ENCODE data around the gene SLC9A9. TPM values are rescaled to one million over a fixed set of nuclear protein-coding genes. Genes with fewer than 3 reads are reported as not detected.
A peak's percentile ranks its signal among the peaks of the same experiment; 100 is the strongest.

The SLC9A9 gene
- total RNA-seq, 1 experiment from 2014 or later: 1.4 TPM

DNA sequence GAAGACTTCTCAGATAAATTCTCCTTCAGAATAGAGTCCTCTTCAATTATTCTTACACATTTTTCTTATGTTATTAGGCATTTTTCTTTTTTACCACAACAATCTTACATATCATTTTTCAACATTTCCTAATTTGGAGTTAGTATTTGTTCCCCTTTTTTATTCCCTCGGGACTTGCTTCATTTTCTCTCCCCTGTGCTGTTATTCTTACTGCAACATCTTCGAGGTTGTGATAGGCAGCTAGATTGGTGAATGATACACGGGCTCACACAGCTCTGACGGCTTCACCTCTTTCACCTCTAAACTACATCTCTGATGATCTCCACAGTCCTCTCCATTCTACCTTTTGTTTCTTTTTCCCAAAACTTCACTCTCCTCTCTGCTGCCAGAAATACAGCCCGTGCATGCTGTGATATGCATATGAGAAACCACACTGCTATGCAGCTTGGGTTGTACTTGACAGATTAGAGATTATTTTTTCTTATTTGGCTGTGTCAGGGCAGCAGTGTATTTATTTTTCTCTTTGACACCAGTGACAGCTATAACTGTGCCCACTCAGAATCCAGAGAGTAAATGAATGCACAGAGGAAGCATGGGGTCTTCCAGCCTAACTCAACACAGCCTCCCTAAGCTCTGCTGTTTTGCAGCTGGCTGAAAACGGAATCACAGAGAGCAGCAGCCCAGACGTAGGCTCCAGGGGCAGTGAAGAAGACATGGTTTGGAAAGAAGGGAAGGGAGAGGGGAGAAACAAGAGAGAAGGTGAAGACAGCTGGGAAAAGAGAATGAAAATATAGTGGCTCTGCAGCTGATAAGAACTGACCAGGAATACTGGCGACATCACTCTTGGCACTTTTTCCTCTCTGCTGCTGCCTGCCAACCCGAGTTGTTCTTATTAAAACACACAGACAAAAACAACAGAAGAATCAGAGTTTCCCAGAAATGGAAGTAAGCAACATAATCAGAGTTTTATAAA is 61.8 kb downstream of the SLC9A9 start:
- TF ChIP-seq, protein P1, sequence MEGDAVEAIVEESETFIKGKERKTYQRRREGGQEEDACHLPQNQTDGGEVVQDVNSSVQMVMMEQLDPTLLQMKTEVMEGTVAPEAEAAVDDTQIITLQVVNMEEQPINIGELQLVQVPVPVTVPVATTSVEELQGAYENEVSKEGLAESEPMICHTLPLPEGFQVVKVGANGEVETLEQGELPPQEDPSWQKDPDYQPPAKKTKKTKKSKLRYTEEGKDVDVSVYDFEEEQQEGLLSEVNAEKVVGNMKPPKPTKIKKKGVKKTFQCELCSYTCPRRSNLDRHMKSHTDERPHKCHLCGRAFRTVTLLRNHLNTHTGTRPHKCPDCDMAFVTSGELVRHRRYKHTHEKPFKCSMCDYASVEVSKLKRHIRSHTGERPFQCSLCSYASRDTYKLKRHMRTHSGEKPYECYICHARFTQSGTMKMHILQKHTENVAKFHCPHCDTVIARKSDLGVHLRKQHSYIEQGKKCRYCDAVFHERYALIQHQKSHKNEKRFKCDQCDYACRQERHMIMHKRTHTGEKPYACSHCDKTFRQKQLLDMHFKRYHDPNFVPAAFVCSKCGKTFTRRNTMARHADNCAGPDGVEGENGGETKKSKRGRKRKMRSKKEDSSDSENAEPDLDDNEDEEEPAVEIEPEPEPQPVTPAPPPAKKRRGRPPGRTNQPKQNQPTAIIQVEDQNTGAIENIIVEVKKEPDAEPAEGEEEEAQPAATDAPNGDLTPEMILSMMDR (conservative IDR thresholded peaks at IDR 0.05; ENCODE audit: low read depth, low read length): no peak
- no peak for TF ChIP-seq EZH2 (IDR thresholded peaks at IDR 0.05; ENCODE audit: borderline replicate concordance, low read depth, low read length, poor library complexity, severe bottlenecking)
- H3K4me1 ChIP-seq (ENCODE audit: insufficient read depth, low read length, poor library complexity, severe bottlenecking): no peaks in the 10 kb centered on the region
- intact Hi-C loops (cut with micrococcal nuclease; ENCODE audit: unreplicated experiment): no loop called here
- POLR2A ChIA-PET (ENCODE audit: low non-redundant PET): no interaction called here
- no peaks in the 10 kb centered on the region for H3K36me3 ChIP-seq (ENCODE audit: insufficient read depth, low read length, poor library complexity, severe bottlenecking)
- no peak for DNase-seq (ENCODE audit: low spot score)
- no TSS peak for BruUV-seq (replicated peaks)
- no peak overlapping the region for H3K4me3 ChIP-seq (ENCODE audit: low read depth, low read length, poor library complexity, severe bottlenecking)
- CTCF ChIA-PET: no interaction called here
- no peaks in the 10 kb centered on the region for H3K27me3 ChIP-seq (replicated peaks; ENCODE audit: insufficient read depth, low read depth, low read length, poor library complexity)
- H3K27ac ChIP-seq (ENCODE audit: low read depth, low read length, poor library complexity, severe bottlenecking): no peak overlapping the region
- H3K9me3 ChIP-seq (ENCODE audit: low read depth, low read length, poor library complexity, severe bottlenecking): no peaks in the 10 kb centered on the region

DNA sequence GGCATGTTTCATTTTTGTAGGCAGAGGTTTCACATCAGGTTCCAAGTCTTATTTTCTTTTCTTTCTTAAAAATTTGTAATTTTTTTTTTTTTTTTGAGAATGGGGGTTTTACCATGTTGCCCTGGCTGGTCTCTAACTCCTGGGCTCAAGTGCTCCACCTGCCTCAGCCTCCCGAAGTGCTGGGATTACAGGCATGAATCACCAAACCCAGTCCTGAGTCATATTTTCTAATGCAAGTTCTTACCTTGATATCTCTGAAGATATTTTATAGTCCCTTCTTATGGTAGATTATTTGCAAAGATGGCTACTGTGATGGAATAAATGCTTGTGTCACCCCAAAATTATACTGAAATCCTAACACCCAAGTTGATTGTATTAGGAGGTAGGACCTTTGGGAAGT is 63.8 kb downstream of the SLC9A9 start:
- ChIA-PET CTCF (no interaction called here), POLR2A (ENCODE audit: low non-redundant PET) (no interaction called here)
- BruUV-seq (replicated peaks): no TSS peak
- no peaks in the 10 kb centered on the region for H3K9me3 ChIP-seq (ENCODE audit: low read depth, low read length, poor library complexity, severe bottlenecking)
- H3K36me3 ChIP-seq (ENCODE audit: insufficient read depth, low read length, poor library complexity, severe bottlenecking): no peaks in the 10 kb centered on the region
- TF ChIP-seq, protein P1 (conservative IDR thresholded peaks at IDR 0.05; ENCODE audit: low read depth, low read length): no peak
- TF ChIP-seq EZH2 (IDR thresholded peaks at IDR 0.05; ENCODE audit: borderline replicate concordance, low read depth, low read length, poor library complexity, severe bottlenecking): no peak
- H3K27ac ChIP-seq (ENCODE audit: low read depth, low read length, poor library complexity, severe bottlenecking): no peak overlapping the region
- no peaks in the 10 kb centered on the region for H3K4me1 ChIP-seq (ENCODE audit: insufficient read depth, low read length, poor library complexity, severe bottlenecking)
- no peaks in the 10 kb centered on the region for H3K27me3 ChIP-seq (replicated peaks; ENCODE audit: insufficient read depth, low read depth, low read length, poor library complexity)
- no peak overlapping the region for H3K4me3 ChIP-seq (ENCODE audit: low read depth, low read length, poor library complexity, severe bottlenecking)
- DNase-seq (ENCODE audit: low spot score): no peak
- intact Hi-C loops (cut with micrococcal nuclease; ENCODE audit: unreplicated experiment): no loop called here

DNA sequence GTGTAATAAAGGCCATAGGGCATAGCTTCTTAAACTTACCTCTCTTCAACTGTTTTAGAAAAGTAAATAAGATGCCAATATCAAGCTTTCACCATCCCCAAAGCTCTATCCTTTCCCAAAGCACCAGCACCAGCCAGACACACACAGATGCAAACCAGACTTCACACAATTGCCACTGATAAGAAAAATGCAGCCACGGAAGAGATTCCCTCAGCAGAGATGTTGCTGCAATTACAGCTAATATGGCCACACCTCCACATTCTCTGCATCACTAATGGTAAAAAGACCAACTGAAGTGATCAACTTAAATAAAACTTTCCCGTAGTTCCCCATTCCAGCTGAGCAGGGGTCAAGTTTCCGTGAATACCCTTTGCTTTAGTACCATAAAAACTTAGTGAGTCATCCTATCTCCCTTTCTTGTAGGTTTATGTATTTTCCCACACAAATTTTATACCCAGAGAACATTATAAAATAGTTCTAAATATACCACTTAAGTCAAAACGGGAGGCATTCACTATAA is 64.4 kb downstream of the SLC9A9 start:
- TF ChIP-seq, protein P1 (conservative IDR thresholded peaks at IDR 0.05; ENCODE audit: low read depth, low read length): no peak
- no peak for TF ChIP-seq EZH2 (IDR thresholded peaks at IDR 0.05; ENCODE audit: borderline replicate concordance, low read depth, low read length, poor library complexity, severe bottlenecking)
- peak; percentile 8 for DNase-seq (ENCODE audit: low spot score)
- ChIA-PET POLR2A (ENCODE audit: low non-redundant PET) (no interaction called here), CTCF (no interaction called here)
- Histone ChIP-seq H3K27ac (ENCODE audit: low read depth, low read length, poor library complexity, severe bottlenecking) (no peak overlapping the region), H3K36me3 (ENCODE audit: insufficient read depth, low read length, poor library complexity, severe bottlenecking) (no peaks in the 10 kb centered on the region), H3K9me3 (ENCODE audit: low read depth, low read length, poor library complexity, severe bottlenecking) (no peaks in the 10 kb centered on the region), H3K4me3 (ENCODE audit: low read depth, low read length, poor library complexity, severe bottlenecking) (no peak overlapping the region), H3K27me3 (replicated peaks; ENCODE audit: insufficient read depth, low read depth, low read length, poor library complexity) (no peaks in the 10 kb centered on the region), H3K4me1 (ENCODE audit: insufficient read depth, low read length, poor library complexity, severe bottlenecking) (no peaks in the 10 kb centered on the region)
- no TSS peak for BruUV-seq (replicated peaks)
- intact Hi-C loops (cut with micrococcal nuclease; ENCODE audit: unreplicated experiment): no loop called here
